ENCODE data around the gene ICAM5. TPM values are rescaled to one million over a fixed set of nuclear protein-coding genes. Genes with fewer than 3 reads are reported as not detected.
A peak's percentile ranks its signal among the peaks of the same experiment; 100 is the strongest.

The ICAM5 gene
- total and polyA plus RNA-seq, 9 of the 15 experiments (the other 6 are each of a cell fraction or from before 2014, with no cell fraction given): 0.10 to 114 (median 13.7) TPM

GRCh38 chr19:10290876-10291553 is 1.3 kb downstream of the ICAM5 start (continued):
- TF ChIP-seq ZBTB11 (CRISPR knock-in tag; IDR thresholded peaks at IDR 0.05): 0 out of 6 replicates have a peak, but pooled peaks of 1 of the 3 experiments have one; percentile 9
- TF ChIP-seq ZNF41 (CRISPR knock-in tag; conservative IDR thresholded peaks at IDR 0.05): no peak
- peak; percentile 37 for TF ChIP-seq HNRNPLL (IDR thresholded peaks at IDR 0.05; ENCODE audit: low read depth, low read length, poor library complexity, severe bottlenecking)
- TF ChIP-seq EP400 (IDR thresholded peaks at IDR 0.05): peak; percentile 78; the same call in 1 of the 2 replicates
- peak; percentile 63; the same call in 1 of the 2 replicates for TF ChIP-seq ZBTB7A (IDR thresholded peaks at IDR 0.05; ENCODE audit: borderline replicate concordance, control insufficient read depth, low read depth, low read length)
- TF ChIP-seq TCF3 (CRISPR knock-in tag; IDR thresholded peaks at IDR 0.05): peak; percentile 24; the same call in 1 of the 2 replicates
- no peak for TF ChIP-seq ZNF165 (CRISPR knock-in tag; IDR thresholded peaks at IDR 0.05; ENCODE audit: borderline replicate concordance)
- peak; percentile 70 for TF ChIP-seq SAP30 (IDR thresholded peaks at IDR 0.05; ENCODE audit: borderline replicate concordance, insufficient read depth, low read depth, low read length, poor library complexity, severe bottlenecking)
- TF ChIP-seq ARID3A (IDR thresholded peaks at IDR 0.05; ENCODE audit: borderline replicate concordance, low read depth, low read length): no peak
- peak; percentile 76; the same call in 1 of the 2 replicates for TF ChIP-seq ZBTB2 (IDR thresholded peaks at IDR 0.05)
- peak; percentile 84 for TF ChIP-seq POLR2A (conservative IDR thresholded peaks at IDR 0.05)
- peak; percentile 37 for TF ChIP-seq RBBP5 (IDR thresholded peaks at IDR 0.05; ENCODE audit: borderline replicate concordance, insufficient read depth, low read length, poor library complexity, severe bottlenecking)
- no peak for TF ChIP-seq IRF1 (CRISPR knock-in tag; IDR thresholded peaks at IDR 0.05; ENCODE audit: borderline replicate concordance)
- TF ChIP-seq MAX (CRISPR knock-in tag; IDR thresholded peaks at IDR 0.05): peak; percentile 61; the same call in 1 of the 2 replicates
- TF ChIP-seq SMARCB1 (IDR thresholded peaks at IDR 0.05; ENCODE audit: insufficient read length, low read depth): no peak

All from K562 (cell line).